Activated T-helper 2 cell treated with anti-CD3 and anti-CD28 coated beads, Interferon-gamma antibody, Interleukin-2, Interleukin-4, amounts not matched to agents 10 μg/mL and 5 μg/mL and 100 μg/mL, durations not matched to agents 14 hours and 24 hours and 36 hours (primary cell): ENCODE results near the gene CTSD. TPM values are rescaled to one million over a fixed set of nuclear protein-coding genes. Genes with fewer than 3 reads are reported as not detected.

Experiments used
- DNase-seq: peaks from one replicate; pipeline ENCODE4 v3.0.0; 2021; ENCODE audit warnings: low spot score
- H3K27ac Mint-ChIP-seq: one replicate; pipeline ENCODE4 v1.8.0; 2021; ENCODE audit warnings: mixed read lengths
- H3K27me3 Mint-ChIP-seq: one replicate; pipeline ENCODE4 v1.8.0; 2021; ENCODE audit warnings: low read depth, mixed read lengths
- H3K36me3 Mint-ChIP-seq: one replicate; pipeline ENCODE4 v1.8.0; 2021; ENCODE audit warnings: low read depth, mixed read lengths
- H3K4me1 Mint-ChIP-seq: one replicate; pipeline ENCODE4 v1.8.0; 2021; ENCODE audit warnings: low read depth, mixed read lengths
- H3K4me3 Mint-ChIP-seq: one replicate; pipeline ENCODE4 v1.8.0; 2021; ENCODE audit warnings: low read depth, mild to moderate bottlenecking, moderate library complexity, mixed read lengths
- H3K9me3 Mint-ChIP-seq: one replicate; pipeline ENCODE4 v1.8.0; 2021; ENCODE audit warnings: mixed read lengths
- intact Hi-C: fragments of 100-400 bp; cut with micrococcal nuclease; formaldehyde crosslinking; loops from one replicate; pipeline ENCODE4 v1.15.1; 2023
- total RNA-seq: library from RNA; stranded (reverse); gene quantifications from 2 replicates; pipeline ENCODE4 v1.2.3, GENCODE V29; 2022

CTSD gene
- total RNA-seq, 1 donor from 2014 or later: 73.5 TPM

- Mint-ChIP-seq H3K4me1 (peaks cover 3% of the 10 kb centered on the region), H3K36me3 (peaks cover 3% of the 10 kb centered on the region), H3K27ac (no peak overlapping the region), H3K4me3 (no peak overlapping the region), H3K27me3 (peaks cover 16% of the 10 kb centered on the region), H3K9me3 (peaks cover 22% of the 10 kb centered on the region)
- DNase-seq: no peak
- intact Hi-C loops: no loop called here
Observed at GRCh38 chr11:1737080-1737757, 26.5 kb downstream of the CTSD start.

DNA sequence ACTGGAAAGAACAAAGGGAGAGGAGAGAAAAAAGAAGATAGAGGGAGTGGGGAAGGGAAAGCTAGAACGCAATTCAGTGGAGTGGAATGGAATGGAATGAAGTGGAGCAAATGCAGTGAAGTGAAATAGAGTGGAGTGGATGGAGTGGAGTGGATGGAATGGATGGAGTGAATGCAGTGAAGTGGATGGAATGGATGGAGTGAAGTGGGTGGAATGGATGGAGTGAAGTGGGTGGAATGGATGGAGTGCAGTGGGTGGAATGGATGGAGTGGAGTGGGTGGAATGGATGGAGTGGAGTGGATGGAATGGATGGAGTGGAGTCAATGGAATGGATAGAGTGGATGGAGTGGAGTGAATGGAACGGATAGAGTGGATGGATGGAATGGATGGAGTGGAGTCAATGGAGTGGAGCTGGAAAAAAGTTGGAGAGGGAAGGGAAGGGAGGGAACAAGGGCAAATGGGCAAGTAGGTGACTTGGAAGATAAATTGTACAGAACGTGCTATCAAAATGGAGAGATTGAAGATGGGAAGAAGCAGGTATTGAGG is 27.2 kb downstream of the CTSD start:
- H3K4me1 Mint-ChIP-seq: peaks cover 3% of the 10 kb centered on the region
- DNase-seq: no peak
- intact Hi-C loops: no loop called here
- peaks cover 16% of the 10 kb centered on the region for H3K27me3 Mint-ChIP-seq
- peaks cover 3% of the 10 kb centered on the region for H3K36me3 Mint-ChIP-seq
- H3K9me3 Mint-ChIP-seq: peaks cover 27% of the 10 kb centered on the region
- no peak overlapping the region for H3K27ac Mint-ChIP-seq
- H3K4me3 Mint-ChIP-seq: no peak overlapping the region

DNA sequence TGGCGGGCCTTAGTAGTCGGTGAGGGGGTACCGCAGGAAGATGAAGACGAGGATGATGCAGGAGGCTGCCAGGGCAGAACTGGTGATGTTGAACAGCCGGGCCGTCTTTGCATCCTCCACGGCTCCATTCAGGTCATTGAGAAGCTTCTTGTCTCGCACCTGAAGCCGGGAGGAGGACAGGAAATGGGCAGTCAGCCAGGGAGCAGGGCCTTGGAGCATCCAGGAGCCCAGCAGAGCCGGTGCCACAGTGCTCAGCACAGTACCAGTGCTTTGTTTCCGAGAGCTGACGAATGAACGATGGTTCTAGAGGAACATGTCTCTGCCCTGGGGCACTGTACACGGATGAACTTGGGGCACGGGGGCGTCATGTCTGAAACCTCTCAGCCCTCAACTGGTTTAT is 28.5 kb downstream of the CTSD start:
- Mint-ChIP-seq H3K4me3 (no peak overlapping the region), H3K9me3 (peaks cover 34% of the 10 kb centered on the region), H3K36me3 (peaks cover 3% of the 10 kb centered on the region), H3K27ac (no peak overlapping the region), H3K27me3 (peaks cover 16% of the 10 kb centered on the region), H3K4me1 (peaks cover 3% of the 10 kb centered on the region)
- intact Hi-C loops: no loop called here
- DNase-seq: no peak

DNA sequence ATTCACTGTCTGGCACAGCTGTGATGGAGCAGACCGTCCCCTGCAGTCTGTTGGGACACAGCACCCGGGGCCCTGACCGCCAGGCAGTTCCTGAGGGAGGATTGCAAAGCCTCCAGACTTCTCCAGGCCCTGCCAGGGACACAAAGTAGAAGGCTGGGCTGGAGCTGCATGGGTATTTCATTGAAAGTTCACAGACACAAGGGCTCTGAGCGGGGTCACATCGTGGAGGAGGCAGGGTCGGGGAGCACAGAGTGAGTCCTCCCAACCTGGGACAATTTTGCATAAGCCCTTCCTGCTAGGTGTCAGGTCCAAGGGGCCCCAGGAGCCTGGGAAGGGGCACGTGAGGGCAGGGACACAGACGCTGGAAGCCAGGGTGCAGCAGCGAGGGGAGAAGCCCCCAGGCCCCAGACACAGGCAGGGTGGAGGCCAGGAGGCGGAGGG is 29.1 kb downstream of the CTSD start:
- intact Hi-C loops: no loop called here
- Mint-ChIP-seq H3K4me3 (no peak overlapping the region), H3K27me3 (peaks cover 22% of the 10 kb centered on the region), H3K27ac (no peak overlapping the region), H3K36me3 (peaks cover 3% of the 10 kb centered on the region), H3K4me1 (peaks cover 3% of the 10 kb centered on the region), H3K9me3 (peaks cover 34% of the 10 kb centered on the region)
- no peak for DNase-seq

GRCh38 chr11:1733716-1734640 is 29.7 kb downstream of the CTSD start:
- DNase-seq: no peak
- Mint-ChIP-seq H3K27me3 (peaks cover 17% of the 10 kb centered on the region), H3K27ac (no peak overlapping the region), H3K36me3 (peaks cover 3% of the 10 kb centered on the region), H3K4me3 (no peak overlapping the region), H3K9me3 (peaks cover 34% of the 10 kb centered on the region), H3K4me1 (peaks cover 4% of the 10 kb centered on the region)
- intact Hi-C loops: no loop called here

- Mint-ChIP-seq H3K27ac (no peak overlapping the region), H3K27me3 (peaks cover 21% of the 10 kb centered on the region), H3K36me3 (peaks cover 3% of the 10 kb centered on the region), H3K4me1 (peaks cover 8% of the 10 kb centered on the region), H3K9me3 (peaks cover 34% of the 10 kb centered on the region), H3K4me3 (no peak overlapping the region)
- DNase-seq: no peak
- intact Hi-C loops: no loop called here
Observed at GRCh38 chr11:1733009-1733715, 30.6 kb downstream of the CTSD start.

GRCh38 chr11:1732418-1733008 is 31.2 kb downstream of the CTSD start:
- Mint-ChIP-seq H3K27me3 (peaks cover 22% of the 10 kb centered on the region), H3K4me1 (peaks cover 9% of the 10 kb centered on the region), H3K36me3 (peaks cover 3% of the 10 kb centered on the region), H3K9me3 (peaks cover 30% of the 10 kb centered on the region), H3K27ac (no peak overlapping the region), H3K4me3 (no peak overlapping the region)
- no peak for DNase-seq
- intact Hi-C loops: no loop called here

GRCh38 chr11:1731451-1732059 is 32.2 kb downstream of the CTSD start:
- intact Hi-C loops: no loop called here
- Mint-ChIP-seq H3K4me3 (no peak overlapping the region), H3K9me3 (peaks cover 26% of the 10 kb centered on the region), H3K36me3 (peaks cover 3% of the 10 kb centered on the region), H3K27ac (no peak overlapping the region), H3K27me3 (peaks cover 22% of the 10 kb centered on the region), H3K4me1 (peaks cover 11% of the 10 kb centered on the region)
- DNase-seq: no peak

DNA sequence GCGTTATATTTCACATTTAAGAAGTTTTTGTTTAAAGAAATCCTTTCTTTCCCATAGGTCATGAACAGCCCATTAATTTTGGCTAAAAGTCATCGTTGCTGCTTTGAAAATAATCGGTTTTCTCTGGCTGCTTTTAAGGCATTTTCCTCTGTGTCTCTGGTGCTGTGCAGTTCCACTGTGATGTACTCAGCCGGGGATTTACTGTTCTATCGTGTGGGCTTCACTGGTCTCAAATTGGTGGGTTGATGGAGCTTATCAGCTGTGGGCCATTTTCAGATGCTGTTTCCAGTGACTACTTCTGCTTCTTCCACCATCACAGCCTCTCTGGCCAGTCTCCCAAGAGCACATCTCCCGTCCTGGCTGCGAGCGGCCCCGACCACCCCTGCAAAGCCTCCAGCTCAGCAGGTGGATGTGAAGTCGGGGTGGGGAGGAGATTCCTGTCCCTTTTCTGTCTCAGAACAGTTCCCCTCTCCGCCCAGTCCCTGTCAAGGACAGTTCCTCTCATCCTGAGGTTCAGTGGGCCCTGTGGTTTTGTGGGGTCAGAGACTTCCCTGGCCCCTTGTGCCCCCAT is 33.6 kb downstream of the CTSD start:
- H3K4me1 Mint-ChIP-seq: peaks cover 11% of the 10 kb centered on the region
- DNase-seq: no peak
- intact Hi-C loops: no loop called here
- H3K36me3 Mint-ChIP-seq: no peaks in the 10 kb centered on the region
- peaks cover 12% of the 10 kb centered on the region for H3K9me3 Mint-ChIP-seq
- H3K27me3 Mint-ChIP-seq: peaks cover 17% of the 10 kb centered on the region
- no peak overlapping the region for H3K27ac Mint-ChIP-seq
- no peak overlapping the region for H3K4me3 Mint-ChIP-seq

DNA sequence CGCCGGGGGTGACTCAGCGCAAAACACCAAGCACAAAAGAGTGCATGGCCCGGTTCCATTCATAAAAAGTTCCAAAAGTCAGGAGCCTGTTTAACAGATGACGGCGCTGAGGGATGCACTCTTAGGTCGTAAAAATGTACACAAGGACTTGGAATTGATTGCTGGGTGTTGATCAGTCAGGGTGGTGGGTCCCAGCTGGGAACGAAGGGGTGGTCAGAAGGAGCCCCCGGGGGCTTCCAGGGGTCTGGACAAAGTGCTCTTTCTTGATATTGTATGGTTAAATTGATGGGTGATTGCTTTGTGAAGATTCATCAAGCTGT is 34.1 kb downstream of the CTSD start:
- H3K9me3 Mint-ChIP-seq: peaks cover 12% of the 10 kb centered on the region
- no peaks in the 10 kb centered on the region for H3K36me3 Mint-ChIP-seq
- intact Hi-C loops: no loop called here
- H3K4me3 Mint-ChIP-seq: no peak overlapping the region
- DNase-seq: no peak
- peaks cover 11% of the 10 kb centered on the region for H3K4me1 Mint-ChIP-seq
- H3K27me3 Mint-ChIP-seq: peaks cover 17% of the 10 kb centered on the region
- H3K27ac Mint-ChIP-seq: no peak overlapping the region

GRCh38 chr11:1728931-1729691 is 34.6 kb downstream of the CTSD start:
- H3K27ac Mint-ChIP-seq: no peak overlapping the region
- peaks cover 17% of the 10 kb centered on the region for H3K27me3 Mint-ChIP-seq
- intact Hi-C loops: no loop called here
- DNase-seq: no peak
- peaks cover 12% of the 10 kb centered on the region for H3K9me3 Mint-ChIP-seq
- H3K36me3 Mint-ChIP-seq: no peaks in the 10 kb centered on the region
- peaks cover 10% of the 10 kb centered on the region for H3K4me1 Mint-ChIP-seq
- no peak overlapping the region for H3K4me3 Mint-ChIP-seq
